HG02642 (cell line): ENCODE data around the gene ETV7.

Experiments used
- ATAC-seq: cut with Tn5 transposase; IDR thresholded peaks from one replicate; pipeline ENCODE4 v1.9.1; 2021; ENCODE audit warnings: mild to moderate bottlenecking; ENCODE audit not compliant: unreplicated experiment, poor library complexity

Gene ETV7

GRCh38 chr6:36386495-36387439, 702 bp downstream of the ETV7 start:
- no peak for ATAC-seq

- ATAC-seq = no peak
These were observed 3.4 kb downstream of the ETV7 start for GRCh38 chr6:36384095-36384494.

- no peak for ATAC-seq
These were observed 3.9 kb downstream of the ETV7 start for GRCh38 chr6:36383606-36384005.

- ATAC-seq = no peak
These were observed 4.5 kb downstream of the ETV7 start for GRCh38 chr6:36382976-36383375.

GRCh38 chr6:36381502-36382389, 5.7 kb downstream of the ETV7 start:
- no peak for ATAC-seq

GRCh38 chr6:36380166-36380565, 7.3 kb downstream of the ETV7 start:
- ATAC-seq = no peak

- no peak for ATAC-seq
These were observed 8.5 kb downstream of the ETV7 start for GRCh38 chr6:36378936-36379335.

- ATAC-seq = no peak
These were observed 9.1 kb downstream of the ETV7 start for GRCh38 chr6:36378243-36378920.

- ATAC-seq = no peak
These were observed 9.9 kb downstream of the ETV7 start for GRCh38 chr6:36377594-36377993.

- ATAC-seq = no peak
These were observed 10.7 kb downstream of the ETV7 start for GRCh38 chr6:36376742-36377141.

- ATAC-seq = no peak
These were observed 11.3 kb downstream of the ETV7 start for GRCh38 chr6:36376183-36376582.

GRCh38 chr6:36375644-36376155, 11.8 kb downstream of the ETV7 start:
- no peak for ATAC-seq

- ATAC-seq = no peak
These were observed 12.5 kb downstream of the ETV7 start for GRCh38 chr6:36374972-36375371.

GRCh38 chr6:36374194-36374593, 13.3 kb downstream of the ETV7 start:
- ATAC-seq = no peak

- ATAC-seq = no peak
These were observed 14.0 kb downstream of the ETV7 start for GRCh38 chr6:36373368-36374019.

GRCh38 chr6:36372088-36372487, 15.4 kb downstream of the ETV7 start:
- ATAC-seq = no peak

GRCh38 chr6:36371211-36371610, 16.3 kb downstream of the ETV7 start:
- no peak for ATAC-seq

GRCh38 chr6:36370638-36371037, 16.8 kb downstream of the ETV7 start:
- no peak for ATAC-seq

- ATAC-seq = no peak
These were observed 18.3 kb downstream of the ETV7 start for GRCh38 chr6:36368921-36369865.
